Activated T-cell treated with anti-CD3 and anti-CD28 coated beads, Interleukin-2, amount 50 U/mL, for 72 hours (primary cell): ENCODE measurements around the gene AGL. TPM values are rescaled to one million over a fixed set of nuclear protein-coding genes. Genes with fewer than 3 reads are reported as not detected.
"Not testable (repeated sequence)": the region's sequence is repeated elsewhere in the genome, so short reads cannot be mapped to it uniquely, and the experiment has no call there.

ENCODE experiments used
- ATAC-seq, 2 donors: fragments of 150-1000 bp; cut with Tn5 transposase; replicated peaks in 1 of 2; 2 replicates each; pipeline ENCODE4 v1.10.0; 2021; ENCODE audit warnings: moderate library complexity in 2 of 2, mild to moderate bottlenecking in 1 of 2
- DNase-seq, 2 donors: peaks; one replicate each; pipeline ENCODE4 v3.0.0; 2021 to 2022; ENCODE audit warnings: mixed read lengths in 1 of 2
- H3K27ac Mint-ChIP-seq: one replicate; pipeline ENCODE4 v1.8.0; 2022; ENCODE audit warnings: mild to moderate bottlenecking, moderate library complexity, mixed read lengths
- H3K27me3 Mint-ChIP-seq: one replicate; pipeline ENCODE4 v1.8.0; 2022; ENCODE audit warnings: low read depth, mixed read lengths
- H3K36me3 Mint-ChIP-seq, 2 donors: one replicate each; pipeline ENCODE4 v1.8.0; 2022; ENCODE audit warnings: mixed read lengths in 2 of 2, mild to moderate bottlenecking in 1 of 2; ENCODE audit not compliant: insufficient read depth in 2 of 2
- H3K4me1 Mint-ChIP-seq: one replicate; pipeline ENCODE4 v1.8.0; 2022; ENCODE audit warnings: low read depth, mixed read lengths
- H3K4me3 Mint-ChIP-seq, 2 donors: one replicate each; pipeline ENCODE4 v1.8.0; 2022; ENCODE audit warnings: mild to moderate bottlenecking in 2 of 2, mixed read lengths in 2 of 2, moderate library complexity in 2 of 2
- H3K9me3 Mint-ChIP-seq, 2 donors: one replicate each; pipeline ENCODE4 v1.8.0; 2022; ENCODE audit warnings: mixed read lengths in 2 of 2
- total RNA-seq, 2 donors: library from RNA; stranded (reverse); gene quantifications; one replicate each; pipeline ENCODE4 v1.2.3, GENCODE V29; 2022

Gene AGL
- total RNA-seq, 2 donors from 2014 or later, result 21.8 to 23.8 TPM

DNA sequence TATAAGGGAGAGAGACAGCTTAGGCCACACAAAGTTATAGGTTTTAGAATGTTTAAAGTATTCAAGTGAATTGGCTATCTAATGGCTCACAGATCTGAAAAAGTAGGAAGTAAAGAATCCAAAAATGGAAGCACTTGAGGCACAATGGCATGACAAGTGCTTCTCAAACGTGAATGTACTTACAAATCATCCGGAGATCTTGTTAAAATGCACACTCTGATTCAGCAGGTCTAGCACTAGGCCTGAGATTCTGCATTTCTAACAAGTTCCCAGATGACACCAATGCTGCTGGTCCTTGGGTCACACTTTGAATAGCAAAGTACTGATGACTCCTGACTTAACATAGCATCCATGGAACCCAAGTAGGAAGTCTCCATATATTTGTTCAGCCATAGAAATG, 20.9 kb upstream of the AGL start:
- ATAC-seq, result no peak
- peaks cover 0 to 3% of the 10 kb centered on the region in 2 donors for H3K9me3 Mint-ChIP-seq
- no peaks in the 10 kb centered on the region for H3K4me1 Mint-ChIP-seq
- H3K27me3 Mint-ChIP-seq, result no peaks in the 10 kb centered on the region
- H3K36me3 Mint-ChIP-seq, result peaks cover 0 to 2% of the 10 kb centered on the region in 2 donors
- no peak overlapping the region for H3K27ac Mint-ChIP-seq
- no peak for DNase-seq
- no peak overlapping the region for H3K4me3 Mint-ChIP-seq

GRCh38 chr1:99833911-99834310, 16.2 kb upstream of the AGL start:
- not testable (repeated sequence) for H3K27me3 Mint-ChIP-seq, H3K4me3 Mint-ChIP-seq, ATAC-seq, H3K36me3 Mint-ChIP-seq, H3K4me1 Mint-ChIP-seq, DNase-seq, H3K27ac Mint-ChIP-seq, H3K9me3 Mint-ChIP-seq

DNA sequence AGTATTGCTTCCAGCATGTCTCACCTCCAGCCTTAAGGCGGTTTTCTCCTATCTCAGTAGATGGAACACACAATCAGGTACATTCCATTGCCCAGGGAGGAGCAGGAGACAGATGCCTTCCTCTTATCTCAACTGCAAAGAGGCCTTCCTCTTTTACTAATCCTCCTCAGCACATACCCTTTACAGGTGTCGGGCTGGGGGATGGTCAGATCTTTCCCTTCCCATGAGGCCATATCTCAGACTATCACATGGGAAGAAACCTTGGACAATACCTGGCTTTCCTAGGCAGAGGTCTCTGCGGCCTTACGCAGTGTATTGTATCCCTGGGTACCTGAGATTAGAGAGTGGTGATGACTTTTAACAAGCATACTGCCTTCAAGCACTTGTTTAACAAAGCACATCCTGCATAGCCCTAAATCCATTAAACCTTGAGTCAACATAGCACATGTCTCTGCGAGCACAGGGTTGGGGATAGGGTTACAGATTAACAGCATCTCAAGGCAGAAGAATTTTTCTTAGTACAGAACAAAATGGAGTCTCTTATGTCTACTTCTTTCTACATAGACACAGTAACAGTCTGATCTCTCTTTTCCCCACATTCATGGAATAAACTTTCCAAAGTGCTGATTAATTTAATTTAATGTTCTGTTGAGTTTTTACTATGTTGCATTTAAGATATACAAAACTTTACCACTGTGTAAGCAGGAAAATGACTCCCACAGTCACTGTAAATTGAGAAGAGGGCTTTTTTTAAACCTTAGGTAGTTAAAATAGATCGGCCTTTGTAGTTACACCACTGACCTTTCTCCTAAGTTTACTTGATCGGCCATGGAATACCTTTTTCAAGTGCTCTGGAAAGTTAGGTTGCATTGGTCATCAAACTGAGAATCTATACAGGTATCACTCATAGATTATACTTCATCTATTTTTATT, 13.7 kb upstream of the AGL start:
- not testable (repeated sequence) for H3K36me3 Mint-ChIP-seq, H3K27me3 Mint-ChIP-seq, H3K27ac Mint-ChIP-seq, H3K9me3 Mint-ChIP-seq, H3K4me3 Mint-ChIP-seq, ATAC-seq, DNase-seq, H3K4me1 Mint-ChIP-seq

GRCh38 chr1:99840353-99840752, 9.8 kb upstream of the AGL start:
- not testable (repeated sequence) for H3K36me3 Mint-ChIP-seq, ATAC-seq, H3K4me1 Mint-ChIP-seq, DNase-seq, H3K27me3 Mint-ChIP-seq, H3K9me3 Mint-ChIP-seq, H3K27ac Mint-ChIP-seq, H3K4me3 Mint-ChIP-seq

DNA sequence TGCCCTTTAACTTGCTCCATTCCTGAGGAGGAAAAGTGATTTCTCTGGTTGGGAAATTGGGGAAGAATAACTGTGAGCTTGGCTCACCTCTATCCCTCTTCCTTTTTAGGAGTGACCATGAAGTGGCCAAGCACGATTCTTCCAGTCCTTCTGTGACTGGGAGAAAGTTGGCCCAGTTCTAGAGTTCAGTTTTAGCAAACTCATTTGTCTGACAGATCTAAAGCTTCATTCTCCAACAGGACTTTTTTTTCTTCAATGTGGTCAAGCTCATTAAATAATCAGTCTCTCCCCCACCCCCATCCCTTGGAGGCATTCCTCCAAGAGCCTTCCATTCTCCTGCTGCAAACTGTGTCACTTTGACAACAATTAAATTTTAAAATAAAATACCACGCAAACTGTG, 6.4 kb upstream of the AGL start:
- ATAC-seq, result no peak
- Mint-ChIP-seq H3K4me3 (no peak overlapping the region), H3K9me3 (peaks cover 2 to 5% of the 10 kb centered on the region in 2 donors), H3K4me1 (peaks cover 16% of the 10 kb centered on the region), H3K36me3 (peaks cover 3 to 4% of the 10 kb centered on the region in 2 donors), H3K27ac (no peak overlapping the region), H3K27me3 (no peaks in the 10 kb centered on the region)
- no peak for DNase-seq

- H3K27me3 Mint-ChIP-seq, H3K9me3 Mint-ChIP-seq, H3K36me3 Mint-ChIP-seq, H3K27ac Mint-ChIP-seq, ATAC-seq, H3K4me3 Mint-ChIP-seq, DNase-seq: not testable (repeated sequence)
- H3K4me1 Mint-ChIP-seq, result peaks cover 26% of the 10 kb centered on the region
Measured at GRCh38 chr1:99845201-99845600, 5.0 kb upstream of the AGL start.

DNA sequence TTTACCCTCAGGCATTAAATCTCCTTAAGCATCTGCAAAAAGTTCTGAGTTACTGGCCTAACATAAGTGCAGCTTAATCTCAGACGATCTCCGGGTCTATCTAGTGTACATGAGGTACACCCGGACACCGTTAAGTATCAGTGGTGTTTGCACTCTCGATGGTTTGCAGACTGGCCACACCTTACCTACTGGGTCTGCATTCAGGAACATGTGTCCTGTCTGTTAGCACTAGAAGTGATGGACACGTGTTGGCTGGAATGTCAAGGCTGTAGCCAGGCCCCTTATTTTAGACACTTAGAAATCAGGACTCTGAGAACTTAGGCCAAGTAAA, 783 bp upstream of the AGL start:
- H3K27ac Mint-ChIP-seq, result peak overlapping the region; percentile 98
- no peaks in the 10 kb centered on the region for H3K9me3 Mint-ChIP-seq
- H3K4me3 Mint-ChIP-seq, result peak overlapping the region; percentile 97 to 98
- H3K27me3 Mint-ChIP-seq, result no peaks in the 10 kb centered on the region
- peaks cover 3 to 10% of the 10 kb centered on the region in 2 donors for H3K36me3 Mint-ChIP-seq
- H3K4me1 Mint-ChIP-seq, result peaks cover 54% of the 10 kb centered on the region
- DNase-seq (peak in 1 of 2 donors; percentile 5), ATAC-seq (no peak)

DNA sequence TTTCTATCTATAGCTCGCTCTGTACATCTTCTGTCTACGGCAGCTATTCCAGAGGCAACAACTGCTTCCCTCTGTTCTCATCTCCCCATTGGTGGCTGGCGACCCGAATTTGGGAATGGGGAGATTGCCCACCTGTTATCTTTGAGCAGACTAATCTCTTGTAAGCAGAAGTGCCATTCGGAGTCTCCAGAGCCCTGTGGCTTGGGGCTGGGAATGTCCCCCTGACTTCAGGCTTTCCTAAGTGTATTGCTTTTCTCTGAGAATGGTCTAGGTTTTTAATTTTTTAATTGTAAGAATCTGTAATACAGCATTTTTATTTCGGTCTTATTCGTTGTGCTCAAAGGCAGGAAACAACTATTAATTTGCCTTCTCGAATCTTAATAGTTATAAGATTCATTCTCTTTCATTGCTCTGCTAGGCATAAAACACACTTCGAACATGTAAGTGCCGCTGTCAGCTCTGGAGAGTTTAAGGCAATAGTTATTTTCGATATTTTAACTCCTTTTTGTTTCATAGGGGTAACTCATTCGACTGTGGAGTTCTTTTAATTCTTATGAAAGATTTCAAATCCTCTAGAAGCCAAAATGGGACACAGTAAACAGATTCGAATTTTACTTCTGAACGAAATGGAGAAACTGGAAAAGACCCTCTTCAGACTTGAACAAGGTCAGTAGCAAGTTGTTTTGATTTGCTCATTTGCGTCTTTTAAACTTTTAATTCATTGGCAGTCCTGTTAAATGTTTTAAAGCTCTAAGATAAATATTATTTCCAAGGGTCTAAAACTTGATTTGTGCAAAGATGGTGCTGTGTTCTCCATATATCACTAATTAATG, 514 bp downstream of the AGL start:
- Mint-ChIP-seq H3K9me3 (no peaks in the 10 kb centered on the region), H3K27ac (peak overlapping the region; percentile 98), H3K4me1 (peaks cover 54% of the 10 kb centered on the region), H3K27me3 (no peaks in the 10 kb centered on the region), H3K36me3 (peaks cover 3 to 13% of the 10 kb centered on the region in 2 donors), H3K4me3 (peak overlapping the region; percentile 97 to 98)
- ATAC-seq (no peak), DNase-seq (no peak)

- no peak for ATAC-seq
- no peak for DNase-seq
- H3K4me3 Mint-ChIP-seq, result peak overlapping the region; percentile 31 to 77
- peaks cover 3 to 17% of the 10 kb centered on the region in 2 donors for H3K36me3 Mint-ChIP-seq
- H3K27ac Mint-ChIP-seq, result peak overlapping the region; percentile 33
- H3K9me3 Mint-ChIP-seq, result no peaks in the 10 kb centered on the region
- H3K4me1 Mint-ChIP-seq, result peaks cover 52% of the 10 kb centered on the region
- H3K27me3 Mint-ChIP-seq, result no peaks in the 10 kb centered on the region
Measured at GRCh38 chr1:99851850-99852454, 1.8 kb downstream of the AGL start.

GRCh38 chr1:99852648-99853047, 2.5 kb downstream of the AGL start:
- ATAC-seq (no peak), DNase-seq (no peak)
- Mint-ChIP-seq H3K27me3 (no peaks in the 10 kb centered on the region), H3K4me1 (peaks cover 45% of the 10 kb centered on the region), H3K9me3 (no peaks in the 10 kb centered on the region), H3K27ac (no peak overlapping the region), H3K36me3 (peaks cover 3 to 17% of the 10 kb centered on the region in 2 donors), H3K4me3 (peak overlapping the region in 1 of 2 donors; percentile 12)

- H3K27me3 Mint-ChIP-seq, result no peaks in the 10 kb centered on the region
- ATAC-seq, result no peak
- H3K36me3 Mint-ChIP-seq, result peaks cover 3 to 18% of the 10 kb centered on the region in 2 donors
- DNase-seq, result no peak
- no peak overlapping the region for H3K27ac Mint-ChIP-seq
- no peak overlapping the region for H3K4me3 Mint-ChIP-seq
- H3K4me1 Mint-ChIP-seq, result peaks cover 21% of the 10 kb centered on the region
- H3K9me3 Mint-ChIP-seq, result no peaks in the 10 kb centered on the region
Measured at GRCh38 chr1:99855914-99856450, 5.8 kb downstream of the AGL start.

DNA sequence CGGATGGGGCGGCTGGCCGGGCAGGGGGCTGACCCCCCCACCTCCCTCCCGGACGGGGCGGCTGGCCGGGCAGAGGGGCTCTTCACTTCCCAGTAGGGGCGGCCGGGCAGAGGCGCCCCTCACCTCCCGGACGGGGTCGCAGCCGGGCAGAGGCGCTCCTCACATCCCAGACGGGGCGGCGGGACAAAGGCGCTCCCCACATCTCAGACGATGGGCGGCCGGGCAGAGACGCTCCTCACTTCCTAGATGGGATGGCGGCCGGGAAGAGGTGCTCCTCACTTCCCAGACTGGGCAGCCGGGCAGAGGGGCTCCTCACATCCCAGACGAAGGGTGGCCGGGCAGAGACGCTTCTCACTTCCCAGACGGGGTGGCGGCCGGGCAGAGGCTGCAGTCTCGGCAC, 6.9 kb downstream of the AGL start:
- not testable (repeated sequence) for DNase-seq, H3K9me3 Mint-ChIP-seq, ATAC-seq, H3K27ac Mint-ChIP-seq, H3K4me1 Mint-ChIP-seq, H3K27me3 Mint-ChIP-seq, H3K4me3 Mint-ChIP-seq
- peaks cover 0 to 20% of the 10 kb centered on the region in 2 donors for H3K36me3 Mint-ChIP-seq

DNA sequence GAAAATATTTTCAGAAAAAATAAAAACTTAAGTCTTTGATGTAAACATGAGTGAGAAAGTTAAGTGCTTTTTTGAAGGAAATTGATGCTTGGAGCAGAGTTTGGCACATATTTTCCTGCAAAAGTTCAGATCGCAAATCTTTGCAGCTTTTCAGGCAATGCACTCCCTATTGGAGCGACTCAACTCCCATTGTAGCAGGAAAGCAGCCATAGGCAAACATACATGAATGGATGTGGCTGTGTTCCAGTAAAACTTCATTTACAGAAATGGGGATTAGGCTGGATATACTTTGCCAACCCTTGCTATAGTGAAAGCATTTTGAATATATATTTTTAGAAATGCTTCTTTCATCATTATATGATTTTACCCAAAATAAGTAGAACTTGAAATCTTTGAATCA, 8.1 kb downstream of the AGL start:
- H3K4me3 Mint-ChIP-seq, result no peak overlapping the region
- H3K9me3 Mint-ChIP-seq, result no peaks in the 10 kb centered on the region
- peaks cover 2 to 17% of the 10 kb centered on the region in 2 donors for H3K36me3 Mint-ChIP-seq
- no peaks in the 10 kb centered on the region for H3K27me3 Mint-ChIP-seq
- no peak for DNase-seq
- no peak overlapping the region for H3K27ac Mint-ChIP-seq
- no peak for ATAC-seq
- no peaks in the 10 kb centered on the region for H3K4me1 Mint-ChIP-seq
